Liver (tissue), 9 donors: ENCODE data around the gene TFAP2B. TPM values are rescaled to one million over a fixed set of nuclear protein-coding genes. Genes with fewer than 3 reads are reported as not detected.
A peak's percentile ranks its signal among the peaks of the same experiment; 100 is the strongest.

Experiments
- DNase-seq: peaks from one replicate; pipeline ENCODE4 v3.0.0-alpha.2; 2017; ENCODE audit warnings: low spot score
- H3K27ac ChIP-seq, 2 donors: one replicate each; pipeline ENCODE4 v1.7.0; 2013; ENCODE audit warnings: inconsistent platforms in 2 of 2, low read length in 2 of 2, control low read depth in 1 of 2, low read depth in 1 of 2, mild to moderate bottlenecking in 1 of 2
- H3K27me3 ChIP-seq, 4 donors: one replicate each; pipeline versions ENCODE4 v1.6.1 to v1.7.0; 2013; ENCODE audit warnings: low read length in 3 of 4, inconsistent platforms in 1 of 4, mild to moderate bottlenecking in 1 of 4, moderate library complexity in 1 of 4; ENCODE audit not compliant: control insufficient read depth in 4 of 4, insufficient read depth in 4 of 4
- H3K36me3 ChIP-seq, 4 donors: one replicate each; pipeline versions ENCODE4 v1.6.1 to v1.7.0; 2013; ENCODE audit warnings: low read length in 3 of 4, mild to moderate bottlenecking in 3 of 4, low read depth in 1 of 4, moderate library complexity in 1 of 4; ENCODE audit not compliant: control insufficient read depth in 4 of 4, insufficient read depth in 3 of 4
- H3K4me1 ChIP-seq, 4 donors: one replicate each; pipeline versions ENCODE4 v1.6.1 to v1.7.0; 2013; ENCODE audit warnings: low read length in 3 of 4, mild to moderate bottlenecking in 3 of 4, moderate library complexity in 1 of 4; ENCODE audit not compliant: control insufficient read depth in 4 of 4, insufficient read depth in 4 of 4
- H3K4me3 ChIP-seq, 3 donors: one replicate each; pipeline versions ENCODE4 v1.6.1 to v1.7.0; 2013; ENCODE audit warnings: low read length in 3 of 3, control low read depth in 1 of 3, low read depth in 1 of 3, mild to moderate bottlenecking in 1 of 3
- H3K9ac ChIP-seq, 2 donors: one replicate each; pipeline ENCODE4 v1.7.0; 2013; ENCODE audit warnings: low read length in 2 of 2, mild to moderate bottlenecking in 2 of 2, moderate library complexity in 2 of 2, control low read depth in 1 of 2, low read depth in 1 of 2
- H3K9me3 ChIP-seq, 4 donors: one replicate each; pipeline versions ENCODE4 v1.6.1 to v1.7.0; 2013; ENCODE audit warnings: low read length in 3 of 4; ENCODE audit not compliant: control insufficient read depth in 4 of 4
- CTCF ChIP-seq: fragments of 150-350 bp; IDR thresholded peaks from 2 replicates; pipeline ENCODE4 v1.5.1; 2017; ENCODE audit warnings: improper control_type of control experiment, low read depth, low read length; ENCODE audit not compliant: missing input control
- EGR1 ChIP-seq, 2 donors: IDR thresholded peaks; 2 replicates each; pipeline ENCODE4 v1.6.1; 2016 to 2018; ENCODE audit warnings: antibody characterized with exemption in 2 of 2, low read depth in 2 of 2
- FOXA1 ChIP-seq: IDR thresholded peaks from 2 replicates; pipeline ENCODE4 v1.6.1; 2016; ENCODE audit warnings: antibody characterized with exemption
- FOXA2 ChIP-seq: IDR thresholded peaks from 2 replicates; pipeline ENCODE4 v1.6.1; 2016; ENCODE audit warnings: antibody characterized with exemption
- GABPA ChIP-seq, 2 donors: IDR thresholded peaks in 1 of 2; conservative IDR thresholded peaks in 1 of 2; 2 replicates each; pipeline ENCODE4 v1.6.1; 2016; ENCODE audit warnings: antibody characterized with exemption in 2 of 2, mild to moderate bottlenecking in 1 of 2, moderate library complexity in 1 of 2
- HNF4A ChIP-seq, 2 donors: conservative IDR thresholded peaks; 2 replicates each; pipeline ENCODE4 v1.6.1; 2016; ENCODE audit warnings: antibody characterized with exemption in 2 of 2, mild to moderate bottlenecking in 2 of 2
- JUND ChIP-seq, 2 donors: IDR thresholded peaks; 2 replicates each; pipeline ENCODE4 v1.6.1; 2016; ENCODE audit warnings: antibody characterized with exemption in 2 of 2
- RAD21 ChIP-seq, 2 donors: IDR thresholded peaks; 2 replicates each; pipeline ENCODE4 v1.6.1; 2016; ENCODE audit warnings: antibody characterized with exemption in 2 of 2, mild to moderate bottlenecking in 2 of 2
- RXRA ChIP-seq, 2 donors: IDR thresholded peaks; 2 replicates each; pipeline ENCODE4 v1.6.1; 2017 to 2018; ENCODE audit warnings: antibody characterized with exemption in 2 of 2, mild to moderate bottlenecking in 1 of 2
- SP1 ChIP-seq: IDR thresholded peaks from 2 replicates; pipeline ENCODE4 v1.6.1; 2018; ENCODE audit warnings: antibody characterized with exemption, mild to moderate bottlenecking
- TAF1 ChIP-seq: conservative IDR thresholded peaks from 2 replicates; pipeline ENCODE4 v1.6.1; 2016; ENCODE audit warnings: antibody characterized with exemption, mild to moderate bottlenecking
- ZBTB33 ChIP-seq: IDR thresholded peaks from 2 replicates; pipeline ENCODE4 v1.6.1; 2016; ENCODE audit warnings: antibody characterized with exemption
- WGBS: extraction: QIAGEN DNeasy Blood & Tissue Kit; methylation state at CpG from one replicate; pipeline ENCODE4 v1.1.7; 2013; 5-methylcytosine and 5-hydroxymethylcytosine counted together
- polyA plus RNA-seq, 2 donors: library from polyadenylated mRNA; stranded (reverse) in 1 of 2; unstranded in 1 of 2; fragments of 200-250 nt in 1 of 2; fragments of >200 nt in 1 of 2; fragmentation: Nextera tagmentation in 1 of 2; extraction: Ambion mirVana in 1 of 2; gene quantifications; one replicate each; pipeline versions ENCODE4 v1.2.1 to v1.2.3, GENCODE V29; 2013 to 2015
- total RNA-seq, 2 donors: library from RNA; depleted of rRNA; stranded (reverse); fragments of >200 nt; gene quantifications; one replicate each; pipeline ENCODE4 v1.2.3, GENCODE V29; 2014
- TF ChIP-seq, protein P1 (sequence below): IDR thresholded peaks from 2 replicates; pipeline ENCODE4 v1.6.1; 2016; ENCODE audit warnings: antibody characterized with exemption, mild to moderate bottlenecking
- TF ChIP-seq, protein P2 (sequence below): IDR thresholded peaks from 2 replicates; pipeline ENCODE4 v1.6.1; 2016; ENCODE audit warnings: antibody characterized with exemption
- donor health status: healthy.
- donor health status: healthy.
- donor health status: healthy.
- donor health status: healthy.
- donor health status: healthy.

Gene TFAP2B
- total and polyA plus RNA-seq, 4 donors = not detected

DNA sequence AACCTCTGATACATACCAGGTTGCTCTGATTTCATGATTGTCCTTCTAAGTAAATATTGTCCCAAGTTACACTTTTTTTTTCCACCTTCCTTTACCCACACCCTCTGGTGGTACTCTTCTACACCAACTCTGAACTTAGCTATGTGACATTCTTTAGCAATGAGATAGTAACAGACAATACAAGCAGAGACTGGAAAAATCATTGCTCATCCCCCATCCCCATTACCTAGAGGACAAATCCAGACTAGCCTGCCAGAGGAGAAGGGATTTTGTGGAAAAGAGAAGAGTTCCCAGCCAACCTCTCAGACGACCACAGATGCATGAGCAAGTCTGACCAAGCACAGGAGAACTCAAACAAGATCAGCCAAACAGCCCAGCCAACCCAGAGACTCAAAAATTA lies 32.8 kb upstream of the TFAP2B start:
- no peaks in the 10 kb centered on the region for H3K36me3 ChIP-seq
- peaks cover 0 to 2% (median under 1%) of the 10 kb centered on the region in 4 donors for H3K27me3 ChIP-seq
- no peak for TF ChIP-seq CTCF
- TF ChIP-seq ZBTB33 = no peak
- no peak for TF ChIP-seq FOXA2
- TF ChIP-seq, protein P1, sequence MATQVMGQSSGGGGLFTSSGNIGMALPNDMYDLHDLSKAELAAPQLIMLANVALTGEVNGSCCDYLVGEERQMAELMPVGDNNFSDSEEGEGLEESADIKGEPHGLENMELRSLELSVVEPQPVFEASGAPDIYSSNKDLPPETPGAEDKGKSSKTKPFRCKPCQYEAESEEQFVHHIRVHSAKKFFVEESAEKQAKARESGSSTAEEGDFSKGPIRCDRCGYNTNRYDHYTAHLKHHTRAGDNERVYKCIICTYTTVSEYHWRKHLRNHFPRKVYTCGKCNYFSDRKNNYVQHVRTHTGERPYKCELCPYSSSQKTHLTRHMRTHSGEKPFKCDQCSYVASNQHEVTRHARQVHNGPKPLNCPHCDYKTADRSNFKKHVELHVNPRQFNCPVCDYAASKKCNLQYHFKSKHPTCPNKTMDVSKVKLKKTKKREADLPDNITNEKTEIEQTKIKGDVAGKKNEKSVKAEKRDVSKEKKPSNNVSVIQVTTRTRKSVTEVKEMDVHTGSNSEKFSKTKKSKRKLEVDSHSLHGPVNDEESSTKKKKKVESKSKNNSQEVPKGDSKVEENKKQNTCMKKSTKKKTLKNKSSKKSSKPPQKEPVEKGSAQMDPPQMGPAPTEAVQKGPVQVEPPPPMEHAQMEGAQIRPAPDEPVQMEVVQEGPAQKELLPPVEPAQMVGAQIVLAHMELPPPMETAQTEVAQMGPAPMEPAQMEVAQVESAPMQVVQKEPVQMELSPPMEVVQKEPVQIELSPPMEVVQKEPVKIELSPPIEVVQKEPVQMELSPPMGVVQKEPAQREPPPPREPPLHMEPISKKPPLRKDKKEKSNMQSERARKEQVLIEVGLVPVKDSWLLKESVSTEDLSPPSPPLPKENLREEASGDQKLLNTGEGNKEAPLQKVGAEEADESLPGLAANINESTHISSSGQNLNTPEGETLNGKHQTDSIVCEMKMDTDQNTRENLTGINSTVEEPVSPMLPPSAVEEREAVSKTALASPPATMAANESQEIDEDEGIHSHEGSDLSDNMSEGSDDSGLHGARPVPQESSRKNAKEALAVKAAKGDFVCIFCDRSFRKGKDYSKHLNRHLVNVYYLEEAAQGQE = no peak
- TF ChIP-seq EGR1 (IDR thresholded peaks at IDR 0.05; ENCODE audit: low read depth in 2 of 2) = no peak
- TF ChIP-seq RAD21 (IDR thresholded peaks at IDR 0.05) = no peak
- no peak for TF ChIP-seq HNF4A (conservative IDR thresholded peaks at IDR 0.05)
- no peak for TF ChIP-seq RXRA (IDR thresholded peaks at IDR 0.05)
- no peak for TF ChIP-seq SP1
- no peak for TF ChIP-seq JUND (IDR thresholded peaks at IDR 0.05)
- no peak for TF ChIP-seq GABPA (IDR thresholded peaks at IDR 0.05 in 1 of 2, conservative IDR thresholded peaks at IDR 0.05 in 1 of 2)
- no peak for TF ChIP-seq FOXA1
- no peak overlapping the region for H3K4me3 ChIP-seq
- no peak overlapping the region for H3K9ac ChIP-seq
- no peaks in the 10 kb centered on the region for H3K4me1 ChIP-seq
- 29% methylated on average over 1 of the region's 1 CpG for WGBS
- H3K9me3 ChIP-seq = no peaks in the 10 kb centered on the region
- no peak for DNase-seq
- H3K27ac ChIP-seq = no peak overlapping the region

DNA sequence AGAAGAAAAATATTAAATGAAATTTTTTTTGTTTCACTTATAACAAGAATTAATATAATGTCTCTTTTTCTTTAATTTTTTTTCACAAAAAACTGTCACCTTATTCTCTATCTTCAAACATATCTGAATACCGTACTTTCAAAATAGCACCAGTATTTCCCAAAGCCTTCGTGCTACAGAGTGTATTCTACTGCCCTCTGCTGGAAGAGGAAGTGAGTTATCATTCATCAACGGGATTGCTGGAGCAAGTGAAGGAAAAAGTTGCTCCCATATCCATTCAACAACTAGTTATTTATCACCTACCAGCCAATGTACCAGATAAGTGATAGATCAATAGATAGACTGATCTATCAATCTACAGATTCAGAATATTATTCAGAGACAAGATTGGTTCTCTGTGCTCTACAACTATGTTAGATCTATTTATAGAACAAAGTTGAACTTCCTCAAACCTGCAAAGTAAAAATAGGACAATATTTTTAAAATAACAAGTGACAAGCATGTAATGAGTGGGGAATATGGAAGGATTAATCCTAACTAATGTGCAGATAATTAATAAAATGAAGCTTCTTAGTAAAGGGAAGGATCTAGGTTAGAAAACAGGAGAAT lies 26.7 kb upstream of the TFAP2B start:
- Histone ChIP-seq H3K9me3 (no peaks in the 10 kb centered on the region), H3K4me1 (no peaks in the 10 kb centered on the region), H3K9ac (no peak overlapping the region), H3K36me3 (no peaks in the 10 kb centered on the region), H3K27ac (no peak overlapping the region), H3K4me3 (no peak overlapping the region), H3K27me3 (peaks cover 0 to 2% (median 0%) of the 10 kb centered on the region in 4 donors)
- no peak for DNase-seq
- TF ChIP-seq CTCF (peak; percentile 55), TAF1 (no peak), RAD21 (IDR thresholded peaks at IDR 0.05) (peak; percentile 76 to 85)
- TF ChIP-seq, protein P2, sequence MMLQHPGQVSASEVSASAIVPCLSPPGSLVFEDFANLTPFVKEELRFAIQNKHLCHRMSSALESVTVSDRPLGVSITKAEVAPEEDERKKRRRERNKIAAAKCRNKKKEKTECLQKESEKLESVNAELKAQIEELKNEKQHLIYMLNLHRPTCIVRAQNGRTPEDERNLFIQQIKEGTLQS = no peak
- under 1% methylated on average over 3 of the region's 3 CpGs for WGBS
